Measurements from ENCODE around the gene SRSF10. TPM values are rescaled to one million over a fixed set of nuclear protein-coding genes. Genes with fewer than 3 reads are reported as not detected.

The SRSF10 gene
- total RNA-seq, 1 experiment from 2014 or later, result 96.2 TPM

DNA sequence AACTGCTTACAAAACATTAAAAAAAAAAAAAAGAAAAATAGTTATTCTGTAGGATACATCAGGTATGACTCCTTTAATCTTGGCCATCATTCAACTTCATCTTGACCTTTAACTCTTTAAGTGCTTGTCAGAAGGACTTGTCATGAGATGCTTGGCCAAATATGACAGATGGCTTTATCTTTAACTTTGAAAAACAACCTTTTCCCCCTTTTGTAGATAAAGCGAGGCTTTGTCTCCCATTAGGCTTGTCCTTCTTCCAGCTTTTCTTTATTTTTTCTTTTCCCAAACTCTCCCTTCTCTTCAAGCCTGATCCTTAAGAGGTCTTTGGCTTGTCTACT lies 2.3 kb downstream of the SRSF10 start:
- CTCF ChIA-PET, result no interaction called here
- no peak overlapping the region; the same call in 1 of the 2 replicates for H3K27ac ChIP-seq
- no TSS peak for BruUV-seq (replicated peaks)

DNA sequence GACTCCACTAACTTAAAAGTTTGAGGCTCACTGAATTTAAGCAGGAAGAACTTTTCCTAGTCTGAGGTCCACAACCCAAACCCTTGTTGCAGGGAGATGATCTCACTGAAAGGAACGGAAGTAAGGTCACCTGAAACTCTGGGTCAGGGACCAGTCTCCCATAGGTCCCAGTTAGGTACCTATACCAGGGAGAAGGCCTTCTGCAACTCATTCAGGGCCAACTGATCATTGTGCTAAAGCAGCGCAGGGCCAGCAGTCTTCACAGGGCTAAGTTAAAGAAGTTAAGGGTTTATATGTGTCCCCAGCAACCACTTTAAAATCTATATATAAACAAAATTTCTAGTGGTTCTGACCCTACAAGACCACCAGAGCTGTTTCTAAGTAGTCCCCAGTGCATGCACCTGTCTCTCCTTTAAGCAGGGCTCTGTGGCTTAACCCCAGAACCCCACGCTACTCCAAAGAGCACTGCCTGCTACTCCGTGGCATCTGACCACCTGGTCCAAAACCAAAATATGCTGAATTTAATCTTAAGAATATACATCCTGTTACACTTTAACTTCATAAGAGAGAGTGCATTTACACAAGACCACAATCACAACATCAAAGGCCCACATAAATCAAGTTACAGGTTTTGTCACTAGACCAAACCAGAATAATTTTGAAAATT lies 2.8 kb downstream of the SRSF10 start:
- H3K9me3 ChIP-seq (ENCODE audit: insufficient read depth, low read depth), result no peaks in the 10 kb centered on the region
- H3K27me3 ChIP-seq (ENCODE audit: insufficient read depth, low read depth), result no peaks in the 10 kb centered on the region
- H3K9me2 ChIP-seq (ENCODE audit: insufficient read depth), result no peaks in the 10 kb centered on the region
- intact Hi-C loops (cut with micrococcal nuclease; ENCODE audit: unreplicated experiment), result no loop called here
- no peak for DNase-seq
- no peak overlapping the region for H3K27ac ChIP-seq
- H3K4me3 ChIP-seq, result peak overlapping the region; percentile 94
- peaks cover 44% of the 10 kb centered on the region for H4K20me1 ChIP-seq (ENCODE audit: insufficient read depth)
- CTCF ChIA-PET, result interaction anchor here (0.7 kb wide), 1 partner anchor 42 kb away, joined by 3 read pairs; no protein-coding TSS in a partner anchor
- H3K4me1 ChIP-seq (replicated peaks; ENCODE audit: insufficient read depth), result peaks cover 38% of the 10 kb centered on the region
- peak overlapping the region; percentile 97 for H3K4me2 ChIP-seq
- POLR2A ChIA-PET (ENCODE audit: unreplicated experiment), result no interaction called here
- H3K36me3 ChIP-seq (ENCODE audit: low read depth), result peaks cover 8% of the 10 kb centered on the region
- no peak for TF ChIP-seq EZH2 (IDR thresholded peaks at IDR 0.05; ENCODE audit: low read depth)
- TF ChIP-seq, protein P1, sequence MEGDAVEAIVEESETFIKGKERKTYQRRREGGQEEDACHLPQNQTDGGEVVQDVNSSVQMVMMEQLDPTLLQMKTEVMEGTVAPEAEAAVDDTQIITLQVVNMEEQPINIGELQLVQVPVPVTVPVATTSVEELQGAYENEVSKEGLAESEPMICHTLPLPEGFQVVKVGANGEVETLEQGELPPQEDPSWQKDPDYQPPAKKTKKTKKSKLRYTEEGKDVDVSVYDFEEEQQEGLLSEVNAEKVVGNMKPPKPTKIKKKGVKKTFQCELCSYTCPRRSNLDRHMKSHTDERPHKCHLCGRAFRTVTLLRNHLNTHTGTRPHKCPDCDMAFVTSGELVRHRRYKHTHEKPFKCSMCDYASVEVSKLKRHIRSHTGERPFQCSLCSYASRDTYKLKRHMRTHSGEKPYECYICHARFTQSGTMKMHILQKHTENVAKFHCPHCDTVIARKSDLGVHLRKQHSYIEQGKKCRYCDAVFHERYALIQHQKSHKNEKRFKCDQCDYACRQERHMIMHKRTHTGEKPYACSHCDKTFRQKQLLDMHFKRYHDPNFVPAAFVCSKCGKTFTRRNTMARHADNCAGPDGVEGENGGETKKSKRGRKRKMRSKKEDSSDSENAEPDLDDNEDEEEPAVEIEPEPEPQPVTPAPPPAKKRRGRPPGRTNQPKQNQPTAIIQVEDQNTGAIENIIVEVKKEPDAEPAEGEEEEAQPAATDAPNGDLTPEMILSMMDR (conservative IDR thresholded peaks at IDR 0.05), result no peak
- H3K79me2 ChIP-seq (ENCODE audit: low read depth), result peaks cover 76% of the 10 kb centered on the region
- BruUV-seq (replicated peaks), result no TSS peak
- no peak overlapping the region for H2AFZ ChIP-seq
- H3F3A ChIP-seq (ENCODE audit: insufficient read depth, low read depth), result peaks cover 21% of the 10 kb centered on the region

More for the DNA sequence above, 2.3 kb downstream of the SRSF10 start:
- Histone ChIP-seq H3K4me3 (peak overlapping the region; percentile 94), H3K9me2 (ENCODE audit: insufficient read depth) (no peaks in the 10 kb centered on the region), H3K36me3 (ENCODE audit: low read depth) (peaks cover 8% of the 10 kb centered on the region), H3F3A (ENCODE audit: insufficient read depth, low read depth) (peaks cover 18% of the 10 kb centered on the region), H2AFZ (no peak overlapping the region), H3K4me1 (replicated peaks; ENCODE audit: insufficient read depth) (peaks cover 38% of the 10 kb centered on the region), H4K20me1 (ENCODE audit: insufficient read depth) (peaks cover 44% of the 10 kb centered on the region), H3K27me3 (ENCODE audit: insufficient read depth, low read depth) (no peaks in the 10 kb centered on the region), H3K9me3 (ENCODE audit: insufficient read depth, low read depth) (no peaks in the 10 kb centered on the region), H3K4me2 (peak overlapping the region; percentile 97), H3K79me2 (ENCODE audit: low read depth) (peaks cover 73% of the 10 kb centered on the region)
- TF ChIP-seq, protein P1 (conservative IDR thresholded peaks at IDR 0.05), result no peak
- TF ChIP-seq EZH2 (IDR thresholded peaks at IDR 0.05; ENCODE audit: low read depth), result no peak
- DNase-seq, result no peak
- intact Hi-C loops (cut with micrococcal nuclease; ENCODE audit: unreplicated experiment), result no loop called here
- POLR2A ChIA-PET (ENCODE audit: unreplicated experiment), result no interaction called here

DNA sequence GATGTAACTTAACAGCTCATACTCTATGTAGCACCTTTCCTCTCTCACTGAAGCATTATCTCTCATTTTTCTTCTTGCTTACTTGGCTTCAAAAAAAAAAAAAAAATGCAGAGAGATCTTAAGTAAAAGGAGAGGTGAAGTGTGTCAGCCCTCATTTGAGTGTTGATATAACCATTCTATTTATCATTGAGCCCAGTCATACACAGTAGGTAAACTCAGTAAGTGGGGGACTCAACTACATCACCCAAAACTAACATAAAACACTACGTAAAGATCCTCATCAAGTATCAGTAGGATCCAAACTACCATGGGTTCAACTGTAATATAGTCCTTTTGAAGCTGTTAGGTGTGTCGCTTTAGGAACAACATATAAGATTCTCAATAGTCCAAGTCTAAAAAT lies 12.3 kb downstream of the SRSF10 start:
- Histone ChIP-seq H3K27ac (no peak overlapping the region), H3K4me2 (no peak overlapping the region), H4K20me1 (ENCODE audit: insufficient read depth) (no peaks in the 10 kb centered on the region), H3K27me3 (ENCODE audit: insufficient read depth, low read depth) (no peaks in the 10 kb centered on the region), H3K4me1 (replicated peaks; ENCODE audit: insufficient read depth) (no peaks in the 10 kb centered on the region), H3K9me3 (ENCODE audit: insufficient read depth, low read depth) (no peaks in the 10 kb centered on the region), H3K36me3 (ENCODE audit: low read depth) (peaks cover 21% of the 10 kb centered on the region; the same call in 1 of the 2 replicates), H3K79me2 (ENCODE audit: low read depth) (peaks cover 4% of the 10 kb centered on the region; the same call in 1 of the 2 replicates), H3K9me2 (ENCODE audit: insufficient read depth) (no peaks in the 10 kb centered on the region), H3K4me3 (no peak overlapping the region), H3F3A (ENCODE audit: insufficient read depth, low read depth) (peaks cover 41% of the 10 kb centered on the region), H2AFZ (no peak overlapping the region)
- ChIA-PET CTCF (interaction anchor here (0.6 kb wide), 1 partner anchor 471 kb away, joined by 10 read pairs; no protein-coding TSS in a partner anchor), POLR2A (ENCODE audit: unreplicated experiment) (interaction anchor here (0.5 to 0.6 kb wide), 2 partner anchors 8 to 435 kb away, joined by 3 to 4 read pairs; partner anchors contain the start of gene PNRC2)
- DNase-seq, result no peak
- TF ChIP-seq, protein P1 (conservative IDR thresholded peaks at IDR 0.05), result no peak
- BruUV-seq (replicated peaks), result no TSS peak
- intact Hi-C loops (cut with micrococcal nuclease; ENCODE audit: unreplicated experiment), result no loop called here
